Thyroid gland (tissue), 4 donors: Measurements from ENCODE around the gene SAPCD1. TPM values are rescaled to one million over a fixed set of nuclear protein-coding genes. Genes with fewer than 3 reads are reported as not detected.
A peak's percentile ranks its signal among the peaks of the same experiment; 100 is the strongest.

ENCODE experiments used
- DNase-seq, 2 donors: peaks; one replicate each; pipeline ENCODE4 v3.0.0-alpha.2; 2019
- H3K27ac ChIP-seq, 3 donors: fragments of 200-600 bp; sonication (generic); 1 replicate in 2 of 3; 2 replicates in 1 of 3; pipeline ENCODE4 v1.5.1; 2016 to 2019; ENCODE audit warnings: mild to moderate bottlenecking in 1 of 3, moderate library complexity in 1 of 3
- H3K27me3 ChIP-seq: fragments of 200-600 bp; sonication (generic); one replicate; pipeline ENCODE4 v1.5.1; 2019
- H3K36me3 ChIP-seq, 2 donors: fragments of 200-600 bp; sonication (generic); one replicate each; pipeline ENCODE4 v1.5.1; 2016 to 2019
- H3K4me1 ChIP-seq, 2 donors: fragments of 200-600 bp; sonication (generic); one replicate each; pipeline ENCODE4 v1.5.1; 2017 to 2019
- H3K4me3 ChIP-seq, 3 donors: fragments of 200-600 bp; sonication (generic); replicated peaks in 1 of 3; 1 replicate in 2 of 3; 2 replicates in 1 of 3; pipeline ENCODE4 v1.5.1; 2016; ENCODE audit warnings: mild to moderate bottlenecking in 1 of 3
- H3K9me3 ChIP-seq: fragments of 200-600 bp; sonication (generic); one replicate; pipeline ENCODE4 v1.5.1; 2017
- POLR2A ChIP-seq, 2 donors: fragments of 450-650 bp; IDR thresholded peaks; one replicate each; pipeline ENCODE4 v1.6.1; 2017; ENCODE audit warnings: antibody characterized with exemption in 2 of 2, mild to moderate bottlenecking in 2 of 2, moderate library complexity in 1 of 2
- WGBS, 2 donors: methylation state at CpG; one replicate each; pipeline ENCODE4 v1.1.5; 2017; 5-methylcytosine and 5-hydroxymethylcytosine counted together
- intact Hi-C: fragments of 100-400 bp; cut with DNase I; formaldehyde crosslinking; loops from one replicate; pipeline ENCODE4 v1.15.1; 2023
- total RNA-seq, 4 donors: library from RNA; depleted of rRNA; stranded (reverse); fragments of >200 nt; gene quantifications; one replicate each; pipeline ENCODE4 v1.2.3, GENCODE V29; 2016
- TF ChIP-seq, protein P1 (sequence below), 6 experiments: fragments of 200-600 bp in 3 of 6; fragments of 450-650 bp in 3 of 6; sonication (generic) in 3 of 6; IDR thresholded peaks; one replicate each; pipeline ENCODE4 v1.5.1; 2016 to 2019; ENCODE audit warnings: antibody characterized with exemption in 6 of 6, mild to moderate bottlenecking in 2 of 6, inconsistent platforms in 1 of 6, moderate library complexity in 1 of 6

SAPCD1 gene
- total RNA-seq, 4 donors from 2014 or later: 2.0 to 4.2 (median 3.0) TPM; not detected in 1

DNA sequence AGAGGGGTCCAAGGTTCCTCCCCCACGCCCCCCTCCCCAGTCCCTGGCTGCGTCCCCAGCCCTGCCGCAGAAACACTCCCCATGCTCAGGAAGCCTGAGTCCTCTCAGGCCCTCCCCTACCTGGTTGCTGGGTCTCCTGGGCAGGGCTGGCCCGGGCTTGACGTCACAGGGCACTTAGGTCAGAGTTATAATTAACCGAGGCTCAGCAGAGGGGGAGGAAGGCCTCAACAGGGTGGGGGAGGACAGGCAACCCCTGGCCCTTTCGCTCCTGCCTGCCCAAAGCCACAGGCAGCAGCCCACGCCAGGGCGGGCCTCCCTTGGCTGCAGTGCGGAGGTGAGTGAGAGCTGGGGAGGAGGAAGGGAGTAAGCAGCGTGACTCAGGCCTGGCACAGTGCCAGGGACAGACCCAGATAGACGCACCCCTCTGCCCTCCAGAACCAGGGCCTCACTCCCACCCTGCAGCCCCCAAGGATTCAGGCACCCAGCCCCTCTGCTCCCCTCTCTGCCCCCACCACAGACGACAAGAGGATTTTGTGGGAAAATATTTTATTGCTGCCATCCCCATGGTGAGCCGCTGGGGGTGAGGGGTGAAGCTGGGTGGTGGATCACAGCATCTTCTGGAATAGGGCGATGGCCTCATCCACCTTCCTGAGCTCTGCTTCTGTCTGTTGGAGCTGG, 14.7 kb downstream of the SAPCD1 start, which contains the start of gene VWA7:
Gene VWA7 (minus strand): TSS at position 340 of the 678 bp plus-strand sequence. CDS start 549 bp downstream, outside the sequence.
- no peaks in the 10 kb centered on the region for H3K27me3 ChIP-seq
- peak within 1 kb of the TSS in 2 of 3 donors; percentile 66 to 69 for H3K27ac ChIP-seq
- TF ChIP-seq, protein P1, sequence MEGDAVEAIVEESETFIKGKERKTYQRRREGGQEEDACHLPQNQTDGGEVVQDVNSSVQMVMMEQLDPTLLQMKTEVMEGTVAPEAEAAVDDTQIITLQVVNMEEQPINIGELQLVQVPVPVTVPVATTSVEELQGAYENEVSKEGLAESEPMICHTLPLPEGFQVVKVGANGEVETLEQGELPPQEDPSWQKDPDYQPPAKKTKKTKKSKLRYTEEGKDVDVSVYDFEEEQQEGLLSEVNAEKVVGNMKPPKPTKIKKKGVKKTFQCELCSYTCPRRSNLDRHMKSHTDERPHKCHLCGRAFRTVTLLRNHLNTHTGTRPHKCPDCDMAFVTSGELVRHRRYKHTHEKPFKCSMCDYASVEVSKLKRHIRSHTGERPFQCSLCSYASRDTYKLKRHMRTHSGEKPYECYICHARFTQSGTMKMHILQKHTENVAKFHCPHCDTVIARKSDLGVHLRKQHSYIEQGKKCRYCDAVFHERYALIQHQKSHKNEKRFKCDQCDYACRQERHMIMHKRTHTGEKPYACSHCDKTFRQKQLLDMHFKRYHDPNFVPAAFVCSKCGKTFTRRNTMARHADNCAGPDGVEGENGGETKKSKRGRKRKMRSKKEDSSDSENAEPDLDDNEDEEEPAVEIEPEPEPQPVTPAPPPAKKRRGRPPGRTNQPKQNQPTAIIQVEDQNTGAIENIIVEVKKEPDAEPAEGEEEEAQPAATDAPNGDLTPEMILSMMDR (IDR thresholded peaks at IDR 0.05): no peak
- TF ChIP-seq POLR2A (IDR thresholded peaks at IDR 0.05): peak in 1 of 2 donors; percentile 36
- intact Hi-C loops: no loop called here
- peaks cover 8 to 14% of the 10 kb centered on the region in 2 donors for H3K4me1 ChIP-seq
- no peaks in the 10 kb centered on the region for H3K9me3 ChIP-seq
- DNase-seq: peak; percentile 75 to 86
- WGBS, 2 donors: 16 to 19% methylated on average over 13 of the region's 15 CpGs
- no peak within 1 kb of the TSS for H3K4me3 ChIP-seq
- peaks cover 30 to 35% of the 10 kb centered on the region in 2 donors for H3K36me3 ChIP-seq

- no peak for DNase-seq
- H3K27me3 ChIP-seq: no peaks in the 10 kb centered on the region
- no peak overlapping the region for H3K4me3 ChIP-seq
- 97 to 98% methylated on average over 5 of the region's 5 CpGs for WGBS, 2 donors
- intact Hi-C loops: no loop called here
- H3K27ac ChIP-seq: peak overlapping the region in 2 of 3 donors; percentile 66 to 69
- H3K4me1 ChIP-seq: peaks cover 8 to 14% of the 10 kb centered on the region in 2 donors
- no peaks in the 10 kb centered on the region for H3K9me3 ChIP-seq
- no peak for TF ChIP-seq POLR2A (IDR thresholded peaks at IDR 0.05)
- TF ChIP-seq, protein P1 (IDR thresholded peaks at IDR 0.05): no peak
- H3K36me3 ChIP-seq: peaks cover 35 to 39% of the 10 kb centered on the region in 2 donors
These were observed 15.2 kb downstream of the SAPCD1 start for GRCh38 chr6:31777667-31778050.

- 89 to 94% methylated on average over 4 to 5 of the region's 5 CpGs for WGBS, 2 donors
- no peak for TF ChIP-seq POLR2A (IDR thresholded peaks at IDR 0.05)
- TF ChIP-seq, protein P1 (IDR thresholded peaks at IDR 0.05): no peak
- no peaks in the 10 kb centered on the region for H3K9me3 ChIP-seq
- H3K36me3 ChIP-seq: peaks cover 41 to 42% of the 10 kb centered on the region in 2 donors
- DNase-seq: no peak
- no peak overlapping the region for H3K4me3 ChIP-seq
- H3K27me3 ChIP-seq: no peaks in the 10 kb centered on the region
- intact Hi-C loops: no loop called here
- no peak overlapping the region for H3K27ac ChIP-seq
- H3K4me1 ChIP-seq: peaks cover 8 to 14% of the 10 kb centered on the region in 2 donors
These were observed 15.7 kb downstream of the SAPCD1 start for GRCh38 chr6:31778193-31778592.

DNA sequence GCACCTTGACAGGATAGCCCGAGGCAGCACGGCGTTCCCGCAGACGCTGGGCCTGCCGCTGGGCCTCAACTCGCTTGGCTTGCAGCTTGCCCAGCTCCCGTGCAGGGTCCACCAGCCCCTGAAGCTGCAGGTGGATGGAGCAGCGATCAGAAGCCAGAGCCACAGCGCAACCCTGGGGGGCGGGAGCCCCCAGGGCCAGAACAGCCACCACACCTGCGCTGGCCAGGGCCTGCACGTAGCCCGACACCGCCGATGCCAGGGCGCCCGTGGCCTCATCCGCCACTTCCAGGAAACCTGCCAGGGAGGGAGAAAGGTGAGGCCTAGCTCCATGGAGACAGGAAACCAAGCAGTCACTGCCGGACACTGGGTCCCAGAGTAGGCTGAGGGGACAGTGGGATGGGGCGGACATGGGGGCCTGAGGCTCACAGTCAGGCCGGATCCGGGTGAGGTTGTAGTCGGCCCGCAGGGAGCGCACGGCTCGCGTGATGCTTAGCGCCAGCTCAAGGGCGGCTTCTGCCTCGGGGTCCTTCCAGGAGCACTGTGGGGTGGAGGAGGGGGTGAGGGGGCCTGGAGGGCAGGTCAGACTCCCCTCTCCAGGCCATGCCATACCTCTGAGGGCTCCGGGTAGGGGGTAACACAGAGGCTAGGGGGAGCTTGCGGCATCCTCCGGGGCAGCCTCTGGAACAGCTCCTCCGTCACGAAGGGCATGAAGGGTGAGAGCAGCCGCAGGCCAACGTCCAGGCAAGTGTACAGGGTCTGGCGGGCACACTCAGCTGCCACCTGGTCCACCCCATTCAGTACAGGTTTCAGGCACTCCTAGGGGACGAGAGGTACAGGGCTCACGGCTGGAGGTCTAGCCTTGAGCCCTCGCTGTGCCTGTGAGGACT, 16.8 kb downstream of the SAPCD1 start:
- Histone ChIP-seq H3K27me3 (no peaks in the 10 kb centered on the region), H3K4me3 (no peak overlapping the region), H3K4me1 (peaks cover 8 to 14% of the 10 kb centered on the region in 2 donors), H3K36me3 (peaks cover 42 to 47% of the 10 kb centered on the region in 2 donors), H3K9me3 (no peaks in the 10 kb centered on the region), H3K27ac (no peak overlapping the region)
- DNase-seq: no peak
- TF ChIP-seq, protein P1 (IDR thresholded peaks at IDR 0.05): no peak
- no peak for TF ChIP-seq POLR2A (IDR thresholded peaks at IDR 0.05)
- 91 to 94% methylated on average over 23 to 29 of the region's 43 CpGs for WGBS, 2 donors
- intact Hi-C loops: no loop called here
